VCaP (cell line): ENCODE results near the gene CAMTA1.
A peak's percentile ranks its signal among the peaks of the same experiment; 100 is the strongest.
"Not testable (repeated sequence)": the region's sequence is repeated elsewhere in the genome, so short reads cannot be mapped to it uniquely, and the experiment has no call there.

Source experiments
- H3K27ac ChIP-seq: fragments of 450-650 bp; 2 replicates; pipeline ENCODE4 v1.5.1; 2017
- TF ChIP-seq, protein P1 (sequence below): fragments of 450-650 bp; conservative IDR thresholded peaks from 2 replicates; pipeline ENCODE4 v1.5.1; 2017; ENCODE audit warnings: mild to moderate bottlenecking, moderate library complexity

CAMTA1 gene, protein sequence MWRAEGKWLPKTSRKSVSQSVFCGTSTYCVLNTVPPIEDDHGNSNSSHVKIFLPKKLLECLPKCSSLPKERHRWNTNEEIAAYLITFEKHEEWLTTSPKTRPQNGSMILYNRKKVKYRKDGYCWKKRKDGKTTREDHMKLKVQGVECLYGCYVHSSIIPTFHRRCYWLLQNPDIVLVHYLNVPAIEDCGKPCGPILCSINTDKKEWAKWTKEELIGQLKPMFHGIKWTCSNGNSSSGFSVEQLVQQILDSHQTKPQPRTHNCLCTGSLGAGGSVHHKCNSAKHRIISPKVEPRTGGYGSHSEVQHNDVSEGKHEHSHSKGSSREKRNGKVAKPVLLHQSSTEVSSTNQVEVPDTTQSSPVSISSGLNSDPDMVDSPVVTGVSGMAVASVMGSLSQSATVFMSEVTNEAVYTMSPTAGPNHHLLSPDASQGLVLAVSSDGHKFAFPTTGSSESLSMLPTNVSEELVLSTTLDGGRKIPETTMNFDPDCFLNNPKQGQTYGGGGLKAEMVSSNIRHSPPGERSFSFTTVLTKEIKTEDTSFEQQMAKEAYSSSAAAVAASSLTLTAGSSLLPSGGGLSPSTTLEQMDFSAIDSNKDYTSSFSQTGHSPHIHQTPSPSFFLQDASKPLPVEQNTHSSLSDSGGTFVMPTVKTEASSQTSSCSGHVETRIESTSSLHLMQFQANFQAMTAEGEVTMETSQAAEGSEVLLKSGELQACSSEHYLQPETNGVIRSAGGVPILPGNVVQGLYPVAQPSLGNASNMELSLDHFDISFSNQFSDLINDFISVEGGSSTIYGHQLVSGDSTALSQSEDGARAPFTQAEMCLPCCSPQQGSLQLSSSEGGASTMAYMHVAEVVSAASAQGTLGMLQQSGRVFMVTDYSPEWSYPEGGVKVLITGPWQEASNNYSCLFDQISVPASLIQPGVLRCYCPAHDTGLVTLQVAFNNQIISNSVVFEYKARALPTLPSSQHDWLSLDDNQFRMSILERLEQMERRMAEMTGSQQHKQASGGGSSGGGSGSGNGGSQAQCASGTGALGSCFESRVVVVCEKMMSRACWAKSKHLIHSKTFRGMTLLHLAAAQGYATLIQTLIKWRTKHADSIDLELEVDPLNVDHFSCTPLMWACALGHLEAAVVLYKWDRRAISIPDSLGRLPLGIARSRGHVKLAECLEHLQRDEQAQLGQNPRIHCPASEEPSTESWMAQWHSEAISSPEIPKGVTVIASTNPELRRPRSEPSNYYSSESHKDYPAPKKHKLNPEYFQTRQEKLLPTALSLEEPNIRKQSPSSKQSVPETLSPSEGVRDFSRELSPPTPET (N-terminal part only)

GRCh38 chr1:6785318-6785727 is at the start of gene CAMTA1:
Gene CAMTA1, plus strand, starts transcription at chr1:6785454. Its CDS starts 77 bp downstream, at chr1:6785531.
- TF ChIP-seq, protein P1, sequence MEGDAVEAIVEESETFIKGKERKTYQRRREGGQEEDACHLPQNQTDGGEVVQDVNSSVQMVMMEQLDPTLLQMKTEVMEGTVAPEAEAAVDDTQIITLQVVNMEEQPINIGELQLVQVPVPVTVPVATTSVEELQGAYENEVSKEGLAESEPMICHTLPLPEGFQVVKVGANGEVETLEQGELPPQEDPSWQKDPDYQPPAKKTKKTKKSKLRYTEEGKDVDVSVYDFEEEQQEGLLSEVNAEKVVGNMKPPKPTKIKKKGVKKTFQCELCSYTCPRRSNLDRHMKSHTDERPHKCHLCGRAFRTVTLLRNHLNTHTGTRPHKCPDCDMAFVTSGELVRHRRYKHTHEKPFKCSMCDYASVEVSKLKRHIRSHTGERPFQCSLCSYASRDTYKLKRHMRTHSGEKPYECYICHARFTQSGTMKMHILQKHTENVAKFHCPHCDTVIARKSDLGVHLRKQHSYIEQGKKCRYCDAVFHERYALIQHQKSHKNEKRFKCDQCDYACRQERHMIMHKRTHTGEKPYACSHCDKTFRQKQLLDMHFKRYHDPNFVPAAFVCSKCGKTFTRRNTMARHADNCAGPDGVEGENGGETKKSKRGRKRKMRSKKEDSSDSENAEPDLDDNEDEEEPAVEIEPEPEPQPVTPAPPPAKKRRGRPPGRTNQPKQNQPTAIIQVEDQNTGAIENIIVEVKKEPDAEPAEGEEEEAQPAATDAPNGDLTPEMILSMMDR = no peak
- peak within 1 kb of the TSS; percentile 94 for H3K27ac ChIP-seq

DNA sequence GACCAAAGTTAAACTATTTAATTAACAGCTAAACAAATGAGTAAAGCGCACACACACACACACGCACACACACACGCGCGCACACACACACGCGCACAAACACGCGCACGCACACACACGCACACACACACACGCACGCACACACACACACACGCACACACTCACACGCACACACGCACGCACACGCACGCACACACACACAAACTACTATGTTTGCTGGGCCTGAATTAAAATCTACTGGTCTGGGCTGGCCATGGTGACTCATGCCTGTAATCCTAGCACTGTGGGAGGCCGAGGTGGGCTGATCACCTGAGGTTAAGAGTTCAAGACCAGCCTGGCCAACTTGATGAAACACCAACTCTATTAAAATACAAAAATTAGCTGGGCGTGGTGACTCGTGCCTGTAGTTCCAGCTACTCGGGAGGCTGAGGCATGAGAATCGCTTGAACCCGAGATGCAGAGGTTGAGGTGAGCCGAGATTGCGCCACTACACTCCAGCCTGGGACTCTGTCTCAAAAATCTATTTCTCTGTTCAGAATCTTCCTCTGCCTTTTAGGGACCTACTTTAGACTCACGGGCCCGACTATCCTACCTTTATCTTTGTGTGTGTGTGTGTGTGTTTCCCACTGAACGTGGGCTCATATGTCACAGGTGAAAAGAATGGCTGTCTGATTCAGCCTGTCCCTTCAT is 46.1 kb upstream of the CAMTA1 start:
- TF ChIP-seq, protein P1 = no peak
- H3K27ac ChIP-seq = no peak overlapping the region

- H3K27ac ChIP-seq = not testable (repeated sequence)
These were observed 42.5 kb upstream of the CAMTA1 start for GRCh38 chr1:6742676-6743188.

GRCh38 chr1:6743189-6744101 is 41.8 kb upstream of the CAMTA1 start:
- H3K27ac ChIP-seq = no peak overlapping the region
- TF ChIP-seq, protein P1 = no peak

DNA sequence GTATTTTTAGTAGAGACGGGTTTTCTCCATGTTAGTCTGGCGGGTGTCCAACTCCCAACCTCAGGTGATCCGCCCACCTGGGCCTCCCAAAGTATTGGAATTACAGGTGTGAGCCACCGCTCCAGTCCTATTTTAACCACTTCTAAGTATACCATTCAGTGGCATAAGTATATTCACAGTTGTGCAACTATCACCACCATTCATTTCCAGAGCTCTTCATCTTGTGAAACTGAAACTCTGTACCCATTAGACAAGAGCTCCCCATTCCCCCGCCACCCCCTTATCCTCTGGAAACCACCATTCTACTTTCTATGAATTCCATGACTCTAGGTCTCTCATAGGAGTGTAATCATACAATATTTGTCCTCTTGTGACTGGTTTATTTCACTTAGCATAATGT is 40.2 kb upstream of the CAMTA1 start:
- no peak overlapping the region for H3K27ac ChIP-seq

GRCh38 chr1:6747674-6748073 is 37.6 kb upstream of the CAMTA1 start:
- no peak overlapping the region for H3K27ac ChIP-seq
- TF ChIP-seq, protein P1 = no peak

More for the DNA sequence above, 40.2 kb upstream of the CAMTA1 start:
- TF ChIP-seq, protein P1 = no peak
